ENCODE results near the gene IGSF3.

- TF ChIP-seq CTCF (IDR thresholded peaks at IDR 0.05; ENCODE audit: borderline replicate concordance, extremely low read depth, low read length, poor library complexity, severe bottlenecking) (no peak), EZH2 (IDR thresholded peaks at IDR 0.05; ENCODE audit: borderline replicate concordance, low read depth, low read length, severe bottlenecking) (no peak)
These were observed 135.6 kb downstream of the IGSF3 start for GRCh38 chr1:116531917-116532316.
